ENCODE data around the gene TMEM125. TPM values are rescaled to one million over a fixed set of nuclear protein-coding genes. Genes with fewer than 3 reads are reported as not detected.

The TMEM125 gene
- total RNA-seq, 4 donors from 2014 or later = 19.7 to 66.8 (median 51.2) TPM

- Histone ChIP-seq H3K4me3 (no peak overlapping the region), H3K36me3 (no peaks in the 10 kb centered on the region), H3K4me1 (peaks cover 0 to 30% (median 19%) of the 10 kb centered on the region in 4 donors), H3K9me3 (no peaks in the 10 kb centered on the region), H3K27me3 (no peaks in the 10 kb centered on the region), H3K27ac (no peak overlapping the region)
- no peak for DNase-seq
- in situ Hi-C loops (cut with MboI; ENCODE audit: low pct_ligation_motif_present in 1 of 4, low pct_unique_long_range_greater_than_20kb in 1 of 4, low sequenced_read_pairs in 3 of 4) (no loop called here), intact Hi-C loops (cut with DNase I; ENCODE audit: low total_unique reads) (no loop called here)
- 96% methylated on average over 16 of the region's 46 CpGs; no CpG with 5 or more reads in 1 of the 2 donors for WGBS, 2 donors (ENCODE audit: low coverage in 1 of 2)
- TF ChIP-seq CTCF (IDR thresholded peaks at IDR 0.05) (no peak), POLR2A (IDR thresholded peaks at IDR 0.05) (no peak), POLR2AphosphoS5 (IDR thresholded peaks at IDR 0.05) (no peak)
These were observed 3.1 kb downstream of the TMEM125 start for GRCh38 chr1:43272576-43273571.

DNA sequence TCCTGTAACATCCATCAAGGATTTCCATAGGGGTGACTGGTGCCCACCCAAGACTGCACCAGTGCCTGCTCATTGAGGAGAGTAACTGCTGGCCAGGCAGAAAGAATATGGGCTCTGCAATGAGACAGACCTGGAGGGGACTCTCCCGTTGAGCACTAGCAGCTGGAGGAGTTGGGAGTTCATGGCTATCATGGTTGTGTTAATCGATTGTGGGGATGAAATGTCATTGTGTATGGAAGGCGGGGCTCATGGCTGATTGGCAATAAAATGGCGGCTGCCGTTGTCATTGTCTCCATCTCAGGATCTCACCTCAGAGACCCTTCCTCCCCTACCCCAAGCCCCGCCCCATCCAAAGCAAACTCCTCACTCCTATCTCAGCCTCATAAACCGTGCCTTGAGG, 3.9 kb downstream of the TMEM125 start:
- Histone ChIP-seq H3K9me3 (no peaks in the 10 kb centered on the region), H3K4me1 (peaks cover 0 to 30% (median 19%) of the 10 kb centered on the region in 4 donors), H3K36me3 (no peaks in the 10 kb centered on the region), H3K27me3 (no peaks in the 10 kb centered on the region), H3K27ac (peak overlapping the region in 1 of 4 donors; percentile 33), H3K4me3 (no peak overlapping the region)
- WGBS, 2 donors (ENCODE audit: low coverage in 1 of 2) = 89% methylated on average over 7 of the region's 7 CpGs; no CpG with 5 or more reads in 1 of the 2 donors
- intact Hi-C loops (cut with DNase I; ENCODE audit: low total_unique reads) (no loop called here), in situ Hi-C loops (cut with MboI; ENCODE audit: low pct_ligation_motif_present in 1 of 4, low pct_unique_long_range_greater_than_20kb in 1 of 4, low sequenced_read_pairs in 3 of 4) (no loop called here)
- DNase-seq = no peak
- TF ChIP-seq CTCF (IDR thresholded peaks at IDR 0.05) (no peak), POLR2AphosphoS5 (IDR thresholded peaks at IDR 0.05) (no peak), POLR2A (IDR thresholded peaks at IDR 0.05) (no peak), EP300 (IDR thresholded peaks at IDR 0.05; ENCODE audit: low read depth) (no peak)

DNA sequence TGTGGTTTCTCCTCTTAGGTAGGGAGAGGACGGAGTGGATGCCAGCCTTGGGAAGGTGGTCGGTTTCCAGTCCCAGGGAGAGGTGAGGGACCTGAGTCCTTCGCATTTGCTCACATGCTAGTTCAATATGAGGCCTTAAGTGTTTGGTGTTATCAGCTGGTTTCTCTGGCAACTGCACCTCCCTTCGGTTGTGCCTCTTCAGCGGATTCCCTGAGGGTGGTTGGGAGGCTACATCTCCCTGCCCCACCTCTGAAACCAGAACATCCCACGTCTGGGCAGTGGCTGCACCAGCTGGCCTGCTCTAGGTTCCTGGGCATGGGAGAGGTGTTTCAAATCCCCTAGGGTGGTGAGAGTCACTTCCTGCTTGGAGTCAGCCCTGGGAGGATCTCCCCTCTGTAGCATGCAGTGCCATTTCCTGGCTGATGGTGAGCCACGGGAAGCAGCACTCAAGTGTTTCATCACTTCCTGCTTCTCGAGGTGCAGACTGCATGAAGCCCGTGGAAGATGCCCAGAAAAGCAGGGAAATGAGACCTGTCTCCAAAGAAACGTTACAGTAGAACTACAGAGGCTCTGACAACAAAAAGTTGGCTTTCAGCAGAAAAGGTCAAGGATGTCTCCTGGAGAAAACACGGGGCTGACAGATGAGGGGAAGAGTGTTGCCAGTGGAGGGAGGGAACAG, 4.5 kb downstream of the TMEM125 start:
- Histone ChIP-seq H3K9me3 (no peaks in the 10 kb centered on the region), H3K27me3 (no peaks in the 10 kb centered on the region), H3K27ac (peak overlapping the region in 3 of 4 donors; percentile 6 to 33 (median 30)), H3K4me1 (peaks cover 0 to 30% (median 19%) of the 10 kb centered on the region in 4 donors), H3K36me3 (no peaks in the 10 kb centered on the region), H3K4me3 (no peak overlapping the region)
- TF ChIP-seq EP300 (IDR thresholded peaks at IDR 0.05; ENCODE audit: low read depth) (no peak), CTCF (IDR thresholded peaks at IDR 0.05) (peak in 1 of 5 experiments; percentile 8)
- 12 to 47% methylated on average over 4 to 11 of the region's 11 CpGs for WGBS, 2 donors (ENCODE audit: low coverage in 1 of 2)
- no peak for DNase-seq
- intact Hi-C loops (cut with DNase I; ENCODE audit: low total_unique reads) = no loop called here
- in situ Hi-C loops (cut with MboI; ENCODE audit: low pct_ligation_motif_present in 1 of 4, low pct_unique_long_range_greater_than_20kb in 1 of 4, low sequenced_read_pairs in 3 of 4) = no loop called here

GRCh38 chr1:43274804-43275180, 5.0 kb downstream of the TMEM125 start:
- no peak overlapping the region for H3K4me3 ChIP-seq
- 86 to 95% methylated on average over 4 to 8 of the region's 8 CpGs for WGBS, 2 donors (ENCODE audit: low coverage in 1 of 2)
- H3K27me3 ChIP-seq = no peaks in the 10 kb centered on the region
- DNase-seq = no peak
- no peaks in the 10 kb centered on the region for H3K9me3 ChIP-seq
- peak overlapping the region in 2 of 4 donors; percentile 6 to 30 for H3K27ac ChIP-seq
- intact Hi-C loops (cut with DNase I; ENCODE audit: low total_unique reads) = no loop called here
- no peak for TF ChIP-seq CTCF (IDR thresholded peaks at IDR 0.05)
- no peak for TF ChIP-seq EP300 (IDR thresholded peaks at IDR 0.05; ENCODE audit: low read depth)
- no peak for TF ChIP-seq POLR2A (IDR thresholded peaks at IDR 0.05)
- TF ChIP-seq POLR2AphosphoS5 (IDR thresholded peaks at IDR 0.05) = no peak
- H3K4me1 ChIP-seq = peaks cover 0 to 25% (median 19%) of the 10 kb centered on the region in 4 donors
- H3K36me3 ChIP-seq = no peaks in the 10 kb centered on the region
- in situ Hi-C loops (cut with MboI; ENCODE audit: low pct_ligation_motif_present in 1 of 4, low pct_unique_long_range_greater_than_20kb in 1 of 4, low sequenced_read_pairs in 3 of 4) = no loop called here

All from transverse colon (tissue), 4 donors.